Keratinocyte (primary cell): ENCODE results near the gene SPACA7.

ENCODE experiments used
- EZH2 ChIP-seq: IDR thresholded peaks from one replicate; pipeline ENCODE4 v1.6.1; 2012; ENCODE audit warnings: inconsistent platforms, mild to moderate bottlenecking, low read length, moderate library complexity
- TF ChIP-seq, protein P1 (sequence below), 3 experiments: IDR thresholded peaks in 1 of 3; conservative IDR thresholded peaks in 1 of 3; optimal IDR thresholded peaks in 1 of 3; 2 replicates in 2 of 3; 3 replicates in 1 of 3; pipeline versions ENCODE3 to v1.5.1; 2011; ENCODE audit warnings: low read length in 3 of 3, mild to moderate bottlenecking in 3 of 3, moderate library complexity in 2 of 3, control low read depth in 1 of 3, inconsistent platforms in 1 of 3; ENCODE audit not compliant: insufficient read depth in 2 of 3; ENCODE audit errors: extremely low read depth in 1 of 3

DNA sequence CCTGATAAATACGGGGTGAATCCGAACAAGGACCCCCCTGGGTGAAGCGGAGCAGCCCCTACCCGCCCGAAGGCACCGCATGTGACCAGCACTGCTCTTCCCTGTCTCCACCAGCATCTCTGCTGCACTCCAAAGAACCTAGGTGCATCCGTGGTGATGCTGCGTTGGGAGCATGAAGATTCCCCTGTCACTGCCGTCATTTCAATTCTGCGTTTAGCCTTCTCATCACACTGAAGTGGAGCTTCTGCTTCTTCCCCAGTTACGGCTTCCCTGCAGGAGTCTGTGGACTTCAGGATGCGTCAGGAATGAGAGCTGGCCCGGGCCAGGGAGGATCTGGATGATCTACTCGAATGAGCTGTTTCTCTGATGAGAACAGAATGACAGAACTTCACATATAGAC is 47.9 kb downstream of the SPACA7 start:
- no peak for TF ChIP-seq EZH2
- TF ChIP-seq, protein P1, sequence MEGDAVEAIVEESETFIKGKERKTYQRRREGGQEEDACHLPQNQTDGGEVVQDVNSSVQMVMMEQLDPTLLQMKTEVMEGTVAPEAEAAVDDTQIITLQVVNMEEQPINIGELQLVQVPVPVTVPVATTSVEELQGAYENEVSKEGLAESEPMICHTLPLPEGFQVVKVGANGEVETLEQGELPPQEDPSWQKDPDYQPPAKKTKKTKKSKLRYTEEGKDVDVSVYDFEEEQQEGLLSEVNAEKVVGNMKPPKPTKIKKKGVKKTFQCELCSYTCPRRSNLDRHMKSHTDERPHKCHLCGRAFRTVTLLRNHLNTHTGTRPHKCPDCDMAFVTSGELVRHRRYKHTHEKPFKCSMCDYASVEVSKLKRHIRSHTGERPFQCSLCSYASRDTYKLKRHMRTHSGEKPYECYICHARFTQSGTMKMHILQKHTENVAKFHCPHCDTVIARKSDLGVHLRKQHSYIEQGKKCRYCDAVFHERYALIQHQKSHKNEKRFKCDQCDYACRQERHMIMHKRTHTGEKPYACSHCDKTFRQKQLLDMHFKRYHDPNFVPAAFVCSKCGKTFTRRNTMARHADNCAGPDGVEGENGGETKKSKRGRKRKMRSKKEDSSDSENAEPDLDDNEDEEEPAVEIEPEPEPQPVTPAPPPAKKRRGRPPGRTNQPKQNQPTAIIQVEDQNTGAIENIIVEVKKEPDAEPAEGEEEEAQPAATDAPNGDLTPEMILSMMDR (optimal IDR thresholded peaks at IDR 0.05 in 1 of 3, IDR thresholded peaks at IDR 0.05 in 1 of 3, conservative IDR thresholded peaks at IDR 0.05 in 1 of 3; ENCODE audit: extremely low read depth in 1 of 3, insufficient read depth in 2 of 3, low read length in 3 of 3) = no peak
